Natural killer cell (primary cell): ENCODE data around the gene ZNF354C. TPM values are rescaled to one million over a fixed set of nuclear protein-coding genes. Genes with fewer than 3 reads are reported as not detected.

ENCODE experiments used
- ATAC-seq, 3 donors: fragments of 150-1000 bp in 2 of 3; fragments of 200-7000 bp in 1 of 3; cut with Tn5 transposase; 1 replicate in 1 of 3; 2 replicates in 2 of 3; pipeline ENCODE4 v1.10.0; 2021; ENCODE audit warnings: mild to moderate bottlenecking in 2 of 3, moderate library complexity in 2 of 3
- DNase-seq, 2 donors: peaks; one replicate each; pipeline versions ENCODE4 v3.0.0 to v3.0.0-alpha.2; 2013 to 2021; ENCODE audit warnings: mixed read lengths in 1 of 2
- H3K27ac ChIP-seq: one replicate; pipeline ENCODE4 v1.5.1; 2013; ENCODE audit warnings: mild to moderate bottlenecking, low read length
- H3K27me3 ChIP-seq: one replicate; pipeline ENCODE4 v1.6.1; 2013; ENCODE audit warnings: low read length; ENCODE audit not compliant: control insufficient read depth, insufficient read depth
- H3K36me3 ChIP-seq: one replicate; pipeline ENCODE4 v1.6.1; 2013; ENCODE audit warnings: low read length; ENCODE audit not compliant: control insufficient read depth, insufficient read depth
- H3K4me1 ChIP-seq: one replicate; pipeline ENCODE4 v1.6.1; 2013; ENCODE audit warnings: low read length; ENCODE audit not compliant: control insufficient read depth, insufficient read depth
- H3K4me3 ChIP-seq: one replicate; pipeline ENCODE4 v1.5.1; 2013; ENCODE audit warnings: low read length
- H3K9me3 ChIP-seq: one replicate; pipeline ENCODE4 v1.6.1; 2013; ENCODE audit warnings: low read length; ENCODE audit not compliant: control insufficient read depth, insufficient read depth
- H3K27ac Mint-ChIP-seq, 2 donors: one replicate each; pipeline ENCODE4 v1.8.0; 2022; ENCODE audit warnings: mild to moderate bottlenecking in 2 of 2, mixed read lengths in 2 of 2, moderate library complexity in 1 of 2
- H3K27me3 Mint-ChIP-seq, 2 donors: one replicate each; pipeline ENCODE4 v1.8.0; 2022; ENCODE audit warnings: low read depth in 2 of 2, mixed read lengths in 2 of 2
- H3K36me3 Mint-ChIP-seq: one replicate; pipeline ENCODE4 v1.8.0; 2022; ENCODE audit warnings: mixed read lengths
- H3K4me1 Mint-ChIP-seq, 2 donors: one replicate each; pipeline ENCODE4 v1.8.0; 2022; ENCODE audit warnings: mixed read lengths in 2 of 2
- H3K4me3 Mint-ChIP-seq: one replicate; pipeline ENCODE4 v1.8.0; 2022; ENCODE audit warnings: mild to moderate bottlenecking, moderate library complexity, mixed read lengths
- H3K9me3 Mint-ChIP-seq, 2 donors: one replicate each; pipeline ENCODE4 v1.8.0; 2022; ENCODE audit warnings: mixed read lengths in 2 of 2
- CTCF ChIP-seq: fragments of 200-600 bp; IDR thresholded peaks from one replicate; pipeline ENCODE4 v1.8.0; 2022; ENCODE audit warnings: antibody characterized with exemption
- WGBS: methylation state at CpG from one replicate; pipeline ENCODE4 v1.1.7; 2013; ENCODE audit warnings: missing lambda C conversion rate; ENCODE audit not compliant: insufficient coverage; 5-methylcytosine and 5-hydroxymethylcytosine counted together
- intact Hi-C: fragments of 100-400 bp; cut with micrococcal nuclease; formaldehyde crosslinking; loops from one replicate; pipeline ENCODE4 v1.14.2; 2022
- total RNA-seq, 4 donors: library from RNA; stranded (reverse); fragments of 120-200 nt in 1 of 4; gene quantifications; one replicate each; pipeline versions ENCODE4 v1.2.3 to v1.2.4, GENCODE V29; 2013 to 2022

Gene ZNF354C
- total RNA-seq, result 1 to 10 TPM; 4.0 to 7.4 (median 4.9) TPM
- 12.2 TPM for total RNA-seq (2013)

DNA sequence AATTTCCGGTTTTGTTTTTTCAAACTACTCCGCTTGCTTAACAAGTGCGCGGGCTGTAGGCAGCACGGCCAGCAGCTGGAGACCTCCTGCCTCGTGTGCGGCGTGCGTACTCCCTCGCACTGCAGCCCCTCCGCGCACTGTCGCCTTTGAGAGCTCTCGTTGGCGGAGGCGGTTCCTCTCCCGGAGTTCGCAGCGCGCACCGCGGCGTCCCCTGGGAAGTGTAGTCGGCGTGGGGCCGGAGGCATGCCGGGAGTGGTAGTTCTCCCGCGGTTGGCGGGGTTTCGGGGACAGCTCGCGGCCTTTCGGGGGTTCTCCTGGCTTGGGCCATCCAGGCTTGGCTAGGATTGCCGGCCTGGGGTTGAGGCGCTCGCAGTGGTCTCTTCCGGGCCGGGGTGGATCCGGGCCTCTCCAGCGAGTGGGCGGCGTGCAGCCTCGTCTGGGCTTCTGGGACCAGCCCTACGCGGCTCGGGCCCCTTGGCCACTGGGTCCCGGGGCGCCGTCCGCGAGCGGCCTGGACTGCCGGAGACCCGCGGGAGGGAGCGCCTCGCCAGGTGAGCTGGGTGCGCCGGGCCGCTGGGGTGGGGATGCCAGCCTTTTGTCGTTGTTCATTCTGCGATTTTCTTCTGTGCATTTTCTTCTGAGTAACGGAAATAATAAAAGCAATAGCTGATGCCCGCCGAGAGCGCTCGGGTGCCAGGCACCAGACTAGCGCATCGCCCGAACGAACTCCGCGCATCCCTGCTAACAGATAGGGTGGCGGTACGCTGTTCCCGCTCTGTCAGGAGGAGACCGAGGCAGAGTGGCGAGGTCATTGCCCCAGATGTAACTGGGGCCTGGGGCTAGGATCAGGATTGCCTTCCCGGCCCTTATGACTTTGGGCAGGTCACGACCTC, at the start of gene ZNF354C:
ZNF354C (plus strand) TSS at position 258 of the 893 bp plus-strand sequence. CDS start 1,696 bp downstream, outside the sequence.
- H3K27ac Mint-ChIP-seq, result peak within 1 kb of the TSS; percentile 87 to 91
- ATAC-seq, result peak; percentile 94 to 98 (median 97)
- intact Hi-C loops, result loop anchor here (1.0 kb wide), 2 partner anchors 37 to 330 kb away; partner anchors contain the start of genes ZNF354A and ZNF879

GRCh38 chr5:179023528-179024189, 36.5 kb upstream of the ZNF354C start, which contains the start of gene ZNF879:
Gene ZNF879 (plus strand): TSS chr5:179023804. CDS start chr5:179025005, 1,201 bp downstream.
- peaks cover 3 to 5% of the 10 kb centered on the region in 2 donors for H3K9me3 Mint-ChIP-seq
- Histone ChIP-seq H3K36me3 (peaks cover 25% of the 10 kb centered on the region), H3K27ac (peak within 1 kb of the TSS; percentile 47), H3K9me3 (peaks cover 20% of the 10 kb centered on the region), H3K4me1 (peaks cover 17% of the 10 kb centered on the region), H3K4me3 (peak within 1 kb of the TSS; percentile 65), H3K27me3 (no peaks in the 10 kb centered on the region)
- peak within 1 kb of the TSS; percentile 83 to 88 for H3K27ac Mint-ChIP-seq
- WGBS, result under 1% methylated on average over 70 of the region's 72 CpGs
- ATAC-seq, result peak; percentile 93 to 95 (median 94)
- DNase-seq, result peak; percentile 91 to 97
- TF ChIP-seq CTCF, result no peak
- intact Hi-C loops, result loop anchor here (1.0 to 5.0 kb wide), 2 partner anchors 37 to 396 kb away; partner anchors contain the start of genes CLK4 and ZNF354C
- H3K36me3 Mint-ChIP-seq, result peaks cover 18% of the 10 kb centered on the region
- H3K27me3 Mint-ChIP-seq, result peaks cover 0 to 12% of the 10 kb centered on the region in 2 donors
- peaks cover 13 to 15% of the 10 kb centered on the region in 2 donors for H3K4me1 Mint-ChIP-seq
- peak within 1 kb of the TSS; percentile 97 for H3K4me3 Mint-ChIP-seq

More for the DNA sequence above, at the start of gene ZNF354C:
- peaks cover 33 to 41% of the 10 kb centered on the region in 2 donors for H3K4me1 Mint-ChIP-seq
- WGBS, result 6% methylated on average over 81 of the region's 81 CpGs
- peak; percentile 81 to 89 for DNase-seq
- Histone ChIP-seq H3K4me1 (peaks cover 15% of the 10 kb centered on the region), H3K9me3 (no peaks in the 10 kb centered on the region), H3K36me3 (no peaks in the 10 kb centered on the region), H3K27ac (peak within 1 kb of the TSS; percentile 70), H3K27me3 (no peaks in the 10 kb centered on the region), H3K4me3 (peak within 1 kb of the TSS; percentile 71)
- no peak for TF ChIP-seq CTCF
- peaks cover 7 to 13% of the 10 kb centered on the region in 2 donors for H3K27me3 Mint-ChIP-seq
- H3K9me3 Mint-ChIP-seq, result peaks cover 0 to 2% of the 10 kb centered on the region in 2 donors
- H3K36me3 Mint-ChIP-seq, result peaks cover 4% of the 10 kb centered on the region
- H3K4me3 Mint-ChIP-seq, result peak within 1 kb of the TSS; percentile 96

GRCh38 chr5:179033004-179033580, 27.1 kb upstream of the ZNF354C start:
- Histone ChIP-seq H3K4me3 (no peak overlapping the region), H3K4me1 (no peaks in the 10 kb centered on the region), H3K27me3 (no peaks in the 10 kb centered on the region), H3K27ac (no peak overlapping the region), H3K9me3 (peaks cover 63% of the 10 kb centered on the region), H3K36me3 (peaks cover 49% of the 10 kb centered on the region)
- Mint-ChIP-seq H3K9me3 (peaks cover 24 to 40% of the 10 kb centered on the region in 2 donors), H3K27me3 (no peaks in the 10 kb centered on the region), H3K4me3 (no peak overlapping the region), H3K4me1 (peaks cover 0 to 8% of the 10 kb centered on the region in 2 donors), H3K27ac (no peak overlapping the region), H3K36me3 (peaks cover 78% of the 10 kb centered on the region)
- no peak for ATAC-seq
- DNase-seq, result no peak
- WGBS, result 98% methylated on average over 4 of the region's 7 CpGs
- no peak for TF ChIP-seq CTCF
- intact Hi-C loops, result no loop called here
